Measurements from ENCODE around the gene MRPL36.
"Not testable (repeated sequence)": the region's sequence is repeated elsewhere in the genome, so short reads cannot be mapped to it uniquely, and the experiment has no call there.

Gene MRPL36

GRCh38 chr5:1799602-1800471 is at the start of gene MRPL36:
Gene MRPL36, minus strand, starts transcription at chr5:1799837. Its CDS starts 902 bp downstream, at chr5:1798935.
- peak; percentile 92 for DNase-seq

- DNase-seq, result no peak
Observed at GRCh38 chr5:1847611-1848010, 48.0 kb upstream of the MRPL36 start.

DNA sequence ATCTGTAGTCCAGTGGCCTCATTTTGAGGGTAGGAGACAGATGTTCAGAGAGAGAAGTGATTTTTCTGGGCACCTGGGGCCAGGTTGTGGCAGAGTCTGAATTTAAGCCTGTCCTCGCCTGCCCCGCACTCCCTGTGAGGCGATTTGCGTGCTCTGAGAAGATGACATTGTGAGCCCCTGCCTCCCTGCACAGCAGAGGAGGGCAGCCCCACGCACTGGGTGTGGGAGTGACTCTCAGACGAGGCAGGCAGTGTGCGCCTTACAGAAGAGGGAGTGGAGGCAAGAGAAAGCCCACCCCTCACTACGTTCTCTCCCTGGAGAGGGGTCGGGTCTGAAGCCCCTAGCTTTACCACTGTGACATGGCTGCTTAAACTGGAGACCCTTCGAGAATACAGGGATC is 47.4 kb upstream of the MRPL36 start:
- DNase-seq, result no peak

GRCh38 chr5:1846583-1846982 is 46.9 kb upstream of the MRPL36 start:
- DNase-seq, result no peak

GRCh38 chr5:1845696-1846095 is 46.1 kb upstream of the MRPL36 start:
- no peak for DNase-seq

DNA sequence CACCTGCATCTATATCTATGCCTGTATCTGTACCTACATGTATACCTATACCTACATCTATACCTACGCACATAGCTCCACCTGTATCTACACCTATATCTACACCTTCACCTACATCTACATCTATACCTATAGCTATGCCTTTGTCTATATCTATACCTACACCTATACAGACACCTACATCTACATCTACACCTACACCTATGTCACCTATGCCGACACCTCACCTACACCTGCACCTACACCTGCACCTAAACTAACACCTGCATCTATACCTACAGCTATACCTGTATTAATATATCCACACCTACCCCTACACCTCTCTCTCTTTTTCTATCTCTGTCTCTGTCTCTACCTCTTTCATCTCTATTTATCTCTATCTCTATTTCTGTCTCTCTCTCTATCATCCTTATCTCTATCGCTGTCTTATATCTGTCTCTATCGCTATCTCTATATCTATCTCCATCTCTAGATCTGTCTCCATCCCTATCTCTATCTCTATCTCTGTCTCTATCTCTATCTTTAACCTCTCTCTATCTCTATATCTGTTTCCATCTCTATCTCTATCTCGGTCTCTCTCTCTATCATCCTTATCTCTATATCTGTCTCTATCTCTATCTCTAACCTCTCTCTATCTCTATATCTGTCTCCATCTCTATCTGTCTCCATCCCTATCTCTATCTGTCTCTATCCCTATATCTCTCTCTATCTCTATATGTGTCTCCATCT is 45.2 kb upstream of the MRPL36 start:
- DNase-seq, result no peak

DNA sequence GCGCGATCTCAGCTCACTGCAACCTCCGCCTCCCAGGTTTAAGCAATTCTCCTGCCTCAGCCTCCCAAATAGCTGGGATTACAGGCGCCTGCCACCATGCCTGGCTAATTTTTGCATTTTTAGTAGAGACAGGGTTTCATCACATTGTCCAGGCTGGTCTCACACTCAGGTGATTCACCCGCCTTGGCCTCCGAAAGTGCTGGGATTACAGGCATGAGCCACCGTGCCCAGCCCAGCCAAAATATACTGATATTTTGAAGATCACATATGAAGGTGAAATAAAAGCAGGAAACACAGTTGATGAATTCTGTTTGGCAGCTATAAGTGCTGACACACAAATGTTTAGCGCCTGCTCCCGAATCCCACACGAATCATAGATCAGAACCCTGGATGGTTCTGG is 44.1 kb upstream of the MRPL36 start:
- DNase-seq, result not testable (repeated sequence)

- no peak for DNase-seq
Observed at GRCh38 chr5:1842004-1842819, 42.6 kb upstream of the MRPL36 start.

DNA sequence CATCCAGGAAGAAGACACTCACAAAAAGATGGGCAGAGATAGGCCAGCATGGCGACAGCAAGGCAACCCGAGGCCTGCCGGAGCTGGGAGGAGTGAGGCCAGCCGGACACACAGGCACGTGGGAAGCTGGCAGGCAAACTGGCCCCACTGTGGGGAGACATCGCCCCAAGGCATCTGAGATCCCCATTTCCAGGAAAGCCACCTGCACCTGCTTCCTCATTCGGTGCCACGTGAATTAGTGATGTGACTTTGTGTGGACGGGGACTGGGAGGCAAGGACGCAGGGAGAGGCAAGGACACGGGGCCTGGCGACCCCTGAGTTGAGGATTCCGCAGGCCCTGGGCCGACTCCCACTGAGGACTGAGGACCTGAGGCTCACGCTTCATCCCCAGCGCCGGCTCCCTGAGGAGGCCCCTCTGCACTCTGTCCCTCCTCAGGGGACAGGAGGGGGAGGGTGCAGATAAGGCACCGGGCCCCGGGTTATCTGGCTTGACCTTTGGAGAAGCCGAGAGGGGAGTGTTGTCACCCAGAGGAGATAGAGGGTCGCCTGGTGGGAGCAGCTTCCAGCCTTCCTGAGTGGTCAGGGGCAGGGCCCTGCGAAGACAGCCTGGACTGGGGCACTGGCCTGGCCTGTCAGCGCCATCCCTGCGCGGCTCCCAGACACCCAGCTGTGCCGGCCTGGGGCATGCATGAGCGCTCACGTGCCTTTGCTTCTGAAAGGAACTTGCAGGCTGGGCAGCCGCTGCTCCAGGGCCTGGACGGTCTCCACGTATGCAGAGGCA is 41.3 kb upstream of the MRPL36 start:
- no peak for DNase-seq

DNA sequence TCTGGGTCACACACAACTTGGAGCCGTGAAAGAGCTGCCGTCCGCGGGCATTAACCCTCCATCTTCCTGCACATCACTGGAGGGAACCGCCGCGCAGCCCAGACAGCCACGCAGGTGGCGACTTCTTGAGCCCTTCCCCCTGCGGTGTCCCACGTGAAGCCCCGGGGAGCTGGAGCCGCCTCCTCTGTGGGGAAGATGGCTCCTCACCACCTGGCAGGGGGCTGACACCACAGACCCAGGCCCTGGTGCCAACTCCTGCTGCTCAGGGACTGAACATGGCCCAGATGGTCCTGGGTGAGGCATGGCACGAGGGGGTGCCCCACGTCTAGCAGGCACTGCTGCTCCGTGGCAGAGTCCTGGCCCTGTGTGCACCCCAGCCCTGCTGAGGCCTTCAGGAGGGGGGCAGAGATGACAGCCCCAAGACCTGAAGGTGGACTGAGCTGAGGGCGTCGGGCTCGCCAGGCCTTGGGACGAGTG is 40.5 kb upstream of the MRPL36 start:
- no peak for DNase-seq

DNA sequence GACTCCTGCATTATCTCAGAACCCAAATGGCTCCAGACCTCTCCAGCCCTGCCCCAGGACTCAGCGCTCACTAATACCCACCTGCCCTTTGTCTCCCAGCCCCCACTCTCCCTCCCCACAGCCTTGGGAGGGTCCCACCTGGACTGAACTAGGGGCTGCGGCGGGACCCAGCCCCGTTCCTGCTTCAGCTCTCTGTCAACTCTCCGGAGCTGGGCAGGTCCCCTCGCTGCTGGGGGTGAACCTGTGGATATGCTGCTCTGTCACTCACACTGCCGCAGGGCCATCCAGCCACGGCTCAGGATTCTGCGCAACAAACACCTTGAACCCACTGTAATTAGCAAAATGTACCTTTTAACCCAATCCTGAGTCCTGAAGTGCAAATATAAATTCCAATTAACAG is 38.4 kb upstream of the MRPL36 start:
- DNase-seq, result no peak

DNA sequence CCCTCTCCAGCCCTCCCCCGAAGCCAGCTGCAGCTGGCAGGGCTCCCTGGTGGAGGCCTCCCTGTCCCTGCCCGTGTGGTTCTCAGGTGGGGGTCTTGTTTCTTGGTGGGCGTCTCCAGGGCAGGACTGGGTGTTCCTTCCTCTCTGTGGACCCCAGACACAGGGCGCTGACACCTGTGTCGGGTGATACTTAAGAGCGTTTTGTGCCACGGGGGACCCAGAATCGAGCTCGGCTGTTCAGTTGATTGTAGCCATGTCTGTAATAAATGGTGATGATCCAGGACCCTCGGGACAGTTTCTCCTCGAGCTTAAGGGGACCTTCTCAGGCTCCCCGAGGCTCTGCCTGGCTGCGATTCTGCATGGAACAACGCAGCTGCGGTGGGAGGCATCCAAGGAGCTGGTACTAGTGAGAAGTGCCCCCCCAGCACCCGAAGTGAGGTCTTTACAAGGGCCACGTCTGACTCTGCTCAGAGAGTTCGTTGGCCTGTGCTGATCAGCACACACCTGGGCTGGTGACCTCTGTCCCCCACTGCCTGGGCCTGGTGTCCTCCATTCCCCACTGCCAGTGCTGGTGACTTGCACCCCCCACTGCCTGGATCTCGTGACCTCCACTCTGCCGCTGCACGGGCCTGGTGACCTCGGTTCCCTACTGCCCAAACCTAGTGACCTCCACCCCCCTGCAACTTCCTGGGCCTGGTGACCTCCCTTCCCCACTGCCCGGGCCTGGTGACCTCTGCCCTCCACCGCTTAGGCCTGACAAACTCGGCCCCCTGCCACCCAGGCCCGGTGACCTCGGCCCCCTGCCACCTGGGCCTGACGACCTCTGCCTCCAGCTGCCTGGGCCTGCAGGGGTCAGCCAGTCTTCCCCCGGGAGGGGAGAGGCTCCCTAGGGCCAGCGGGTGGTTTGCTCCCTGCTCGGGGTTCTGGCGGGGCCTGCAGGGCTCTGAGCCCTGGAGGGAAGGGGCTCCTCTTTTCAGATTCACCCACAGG is 37.5 kb upstream of the MRPL36 start:
- DNase-seq, result no peak

GRCh38 chr5:1836176-1836890 is 36.7 kb upstream of the MRPL36 start:
- DNase-seq, result no peak

- no peak for DNase-seq
Observed at GRCh38 chr5:1835431-1835830, 35.8 kb upstream of the MRPL36 start.

DNA sequence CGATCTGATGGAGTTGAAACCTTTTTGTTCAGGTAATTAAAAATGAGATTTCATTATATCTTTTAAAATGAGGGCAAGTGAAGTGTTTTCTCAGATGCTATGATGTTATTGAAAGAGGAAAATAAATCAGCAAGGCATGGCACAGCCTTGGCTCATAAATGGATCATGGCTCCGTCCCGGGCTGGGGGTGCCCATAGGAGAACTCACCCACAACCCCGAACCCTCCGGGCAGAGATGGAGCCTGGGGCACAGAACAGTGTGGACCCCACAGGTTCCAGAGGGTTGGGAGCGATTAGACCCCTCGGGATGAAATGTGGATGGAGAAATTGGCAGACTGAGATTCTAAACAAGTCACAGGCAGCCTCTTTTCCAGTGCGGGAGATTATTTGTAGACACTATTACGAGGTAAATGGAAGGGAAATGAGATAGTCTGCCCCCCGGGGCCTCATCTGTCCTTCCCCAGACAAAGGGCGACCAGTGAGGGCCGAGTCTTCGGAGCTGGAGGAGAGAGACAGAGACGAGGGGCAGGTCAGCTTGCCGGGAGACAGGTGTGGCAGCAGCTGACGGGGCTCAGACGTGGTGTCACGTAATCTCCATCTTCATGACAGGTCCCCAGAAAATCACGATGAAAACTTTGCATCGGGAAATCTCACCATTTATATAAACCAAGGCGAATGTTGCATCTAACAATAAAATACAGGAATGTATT is 35.2 kb upstream of the MRPL36 start:
- DNase-seq, result no peak

- DNase-seq, result no peak
Observed at GRCh38 chr5:1834022-1834551, 34.5 kb upstream of the MRPL36 start.

- no peak for DNase-seq
Observed at GRCh38 chr5:1833264-1834021, 33.8 kb upstream of the MRPL36 start.

DNA sequence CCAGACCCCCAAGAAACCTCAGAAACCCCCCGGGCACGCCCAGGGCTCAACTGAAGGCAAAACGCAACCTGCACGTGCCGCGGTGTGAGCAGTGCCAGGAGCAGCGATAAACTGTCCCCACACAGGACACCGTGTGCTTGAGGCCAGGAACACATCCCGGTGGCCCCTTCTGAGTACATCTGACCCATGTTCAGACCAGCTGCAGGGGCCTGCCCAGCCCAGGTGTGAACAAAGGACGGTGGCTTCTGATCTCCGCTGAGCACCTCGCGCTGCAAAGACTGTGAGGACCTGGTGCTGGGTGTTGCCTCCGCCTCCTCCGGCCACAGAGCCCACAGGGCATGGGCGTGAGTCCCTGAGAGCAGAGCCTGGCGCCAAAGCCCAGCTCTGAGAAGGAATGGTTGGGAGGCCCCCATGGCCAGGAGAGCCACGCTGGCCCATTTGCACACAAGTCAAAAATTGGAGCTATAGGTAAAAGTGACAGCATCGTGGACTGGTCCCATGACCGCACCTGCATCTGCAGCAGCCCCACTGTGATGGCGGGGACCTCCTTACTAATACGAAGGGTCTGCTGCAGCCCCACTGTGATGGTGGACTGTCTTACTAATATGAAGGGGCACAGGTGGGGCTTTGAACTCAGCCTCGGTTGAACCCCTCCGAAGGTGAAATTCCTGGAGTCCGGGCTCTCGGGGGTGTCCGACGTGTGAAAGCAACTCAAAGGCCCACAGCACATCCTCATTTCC is 33.0 kb upstream of the MRPL36 start:
- no peak for DNase-seq
